ENCODE measurements around the gene CAB39L. TPM values are rescaled to one million over a fixed set of nuclear protein-coding genes. Genes with fewer than 3 reads are reported as not detected.

The CAB39L gene
- total RNA-seq, 3 donors from 2014 or later (not counting 1 experiment from before 2014, with no cell fraction given) = 4.4 to 6.5 (median 6.0) TPM

- no peak overlapping the region for H3K27ac ChIP-seq (ENCODE audit: low read length)
- peaks cover 24% of the 10 kb centered on the region for H3K36me3 ChIP-seq (ENCODE audit: control insufficient read depth, insufficient read depth, low read length)
- no peak overlapping the region for H3K4me3 ChIP-seq (ENCODE audit: low read length)
- H3K27me3 Mint-ChIP-seq (ENCODE audit: low read depth in 2 of 2) = no peaks in the 10 kb centered on the region
- no peak overlapping the region for H3K4me3 Mint-ChIP-seq
- H3K9me3 ChIP-seq (ENCODE audit: control insufficient read depth, insufficient read depth, low read length) = no peaks in the 10 kb centered on the region
- no peak for ATAC-seq
- TF ChIP-seq, protein P1, sequence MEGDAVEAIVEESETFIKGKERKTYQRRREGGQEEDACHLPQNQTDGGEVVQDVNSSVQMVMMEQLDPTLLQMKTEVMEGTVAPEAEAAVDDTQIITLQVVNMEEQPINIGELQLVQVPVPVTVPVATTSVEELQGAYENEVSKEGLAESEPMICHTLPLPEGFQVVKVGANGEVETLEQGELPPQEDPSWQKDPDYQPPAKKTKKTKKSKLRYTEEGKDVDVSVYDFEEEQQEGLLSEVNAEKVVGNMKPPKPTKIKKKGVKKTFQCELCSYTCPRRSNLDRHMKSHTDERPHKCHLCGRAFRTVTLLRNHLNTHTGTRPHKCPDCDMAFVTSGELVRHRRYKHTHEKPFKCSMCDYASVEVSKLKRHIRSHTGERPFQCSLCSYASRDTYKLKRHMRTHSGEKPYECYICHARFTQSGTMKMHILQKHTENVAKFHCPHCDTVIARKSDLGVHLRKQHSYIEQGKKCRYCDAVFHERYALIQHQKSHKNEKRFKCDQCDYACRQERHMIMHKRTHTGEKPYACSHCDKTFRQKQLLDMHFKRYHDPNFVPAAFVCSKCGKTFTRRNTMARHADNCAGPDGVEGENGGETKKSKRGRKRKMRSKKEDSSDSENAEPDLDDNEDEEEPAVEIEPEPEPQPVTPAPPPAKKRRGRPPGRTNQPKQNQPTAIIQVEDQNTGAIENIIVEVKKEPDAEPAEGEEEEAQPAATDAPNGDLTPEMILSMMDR (IDR thresholded peaks at IDR 0.05) = no peak
- WGBS (ENCODE audit: insufficient coverage) = 89% methylated on average over 6 of the region's 6 CpGs
- no peaks in the 10 kb centered on the region for H3K27me3 ChIP-seq (ENCODE audit: control insufficient read depth, insufficient read depth, low read length)
- no peak for DNase-seq
- peaks cover under 1% of the 10 kb centered on the region for H3K4me1 ChIP-seq (ENCODE audit: control insufficient read depth, insufficient read depth, low read length)
- H3K27ac Mint-ChIP-seq = no peak overlapping the region
- peaks cover 9% of the 10 kb centered on the region for H3K36me3 Mint-ChIP-seq
- H3K4me1 Mint-ChIP-seq = peaks cover 0 to 9% of the 10 kb centered on the region in 2 donors
- intact Hi-C loops (cut with micrococcal nuclease) = no loop called here
- H3K9me3 Mint-ChIP-seq = no peaks in the 10 kb centered on the region
Measured at GRCh38 chr13:49262634-49263033, 181.2 kb downstream of the CAB39L start.

DNA sequence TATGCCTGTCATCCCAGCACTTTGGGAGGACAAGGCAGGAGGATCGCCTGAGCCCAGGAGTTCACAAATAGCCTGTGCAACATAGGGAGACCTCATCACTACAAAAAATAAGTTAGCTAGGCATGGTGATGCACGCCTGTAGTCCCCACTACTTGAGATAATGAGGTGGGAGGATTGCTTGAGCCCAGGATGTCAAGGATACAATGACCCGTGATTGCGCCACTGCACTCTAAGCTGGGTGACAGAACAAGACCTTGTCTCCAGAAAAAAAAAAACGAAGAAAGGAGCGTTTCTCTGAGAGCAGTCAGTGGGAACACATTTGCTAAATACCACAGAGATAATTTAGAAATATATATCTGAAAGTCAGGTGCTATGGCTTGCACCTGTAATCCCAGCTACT lies 184.3 kb downstream of the CAB39L start:
- WGBS (ENCODE audit: insufficient coverage) = 97% methylated on average over 6 of the region's 6 CpGs
- DNase-seq (no peak), ATAC-seq (no peak)
- H3K4me1 ChIP-seq (ENCODE audit: control insufficient read depth, insufficient read depth, low read length) = peaks cover 4% of the 10 kb centered on the region
- H3K27me3 ChIP-seq (ENCODE audit: control insufficient read depth, insufficient read depth, low read length) = no peaks in the 10 kb centered on the region
- H3K4me1 Mint-ChIP-seq = peaks cover 0 to 14% of the 10 kb centered on the region in 2 donors
- no peaks in the 10 kb centered on the region for H3K9me3 Mint-ChIP-seq
- H3K4me3 ChIP-seq (ENCODE audit: low read length) = no peak overlapping the region
- intact Hi-C loops (cut with micrococcal nuclease) = no loop called here
- no peak overlapping the region for H3K27ac ChIP-seq (ENCODE audit: low read length)
- no peaks in the 10 kb centered on the region for H3K27me3 Mint-ChIP-seq (ENCODE audit: low read depth in 2 of 2)
- H3K36me3 ChIP-seq (ENCODE audit: control insufficient read depth, insufficient read depth, low read length) = peaks cover 38% of the 10 kb centered on the region
- no peak overlapping the region for H3K4me3 Mint-ChIP-seq
- TF ChIP-seq, protein P1 (IDR thresholded peaks at IDR 0.05) = no peak
- peak overlapping the region in 1 of 2 donors; percentile 91 for H3K27ac Mint-ChIP-seq
- peaks cover 7% of the 10 kb centered on the region for H3K36me3 Mint-ChIP-seq
- H3K9me3 ChIP-seq (ENCODE audit: control insufficient read depth, insufficient read depth, low read length) = no peaks in the 10 kb centered on the region

Other genes starting within 250 kb of the CAB39L start
- gene MLNR, start 223.7 kb downstream of the CAB39L start, total RNA-seq = not detected
- 10 to 100 TPM; 32.0 to 39.4 (median 33.6) TPM for gene CDADC1, start 196.1 kb downstream of the CAB39L start, total RNA-seq
- 10 to 100 TPM; 15.8 to 17.4 (median 16.4) TPM for gene SETDB2, start 210 bp upstream of the CAB39L start, total RNA-seq
- 100 to 1,000 TPM in 2 of 3 donors, 10 to 100 TPM in 1; 89.0 to 113 (median 111) TPM for gene PHF11, start 51.9 kb upstream of the CAB39L start, total RNA-seq
- gene RCBTB1, start 141.5 kb upstream of the CAB39L start, total RNA-seq = 10 to 100 TPM; 19.7 to 28.5 (median 28.4) TPM
- 1 to 10 TPM in 1 of 3 donors, under 1 TPM in 2; 0.48 to 1.5 (median 0.61) TPM for gene ARL11, start 184.4 kb upstream of the CAB39L start, total RNA-seq
- gene EBPL, start 247.4 kb upstream of the CAB39L start, total RNA-seq = 10 to 100 TPM in 2 of 3 donors, 1 to 10 TPM in 1; 7.1 to 11.3 (median 10.7) TPM

Measured in natural killer cell (primary cell).